Stimulated activated naive CD4-positive, alpha-beta T cell (primary cell): ENCODE results near the gene FBXO31.
"Not testable (repeated sequence)": the region's sequence is repeated elsewhere in the genome, so short reads cannot be mapped to it uniquely, and the experiment has no call there.

ENCODE experiments used
- DNase-seq, 6 experiments: peaks; one replicate each; lab custom pipeline; 2025; lab: John Stamatoyannopoulos, UW

The FBXO31 gene

GRCh38 chr16:87342978-87343752 lies 40.4 kb downstream of the FBXO31 start:
- DNase-seq = no peak

- DNase-seq = no peak
Observed at GRCh38 chr16:87342504-87342903, 41.1 kb downstream of the FBXO31 start.

- no peak for DNase-seq
Observed at GRCh38 chr16:87340198-87340597, 43.4 kb downstream of the FBXO31 start.

- not testable (repeated sequence) for DNase-seq
Observed at GRCh38 chr16:87339724-87340105, 43.9 kb downstream of the FBXO31 start.

- no peak for DNase-seq
Observed at GRCh38 chr16:87339086-87339723, 44.4 kb downstream of the FBXO31 start.

GRCh38 chr16:87338155-87338765 lies 45.3 kb downstream of the FBXO31 start:
- no peak for DNase-seq

- no peak for DNase-seq
Observed at GRCh38 chr16:87337262-87337771, 46.3 kb downstream of the FBXO31 start.

GRCh38 chr16:87336434-87337240 lies 46.9 kb downstream of the FBXO31 start:
- no peak for DNase-seq

- DNase-seq = no peak
Observed at GRCh38 chr16:87335625-87336433, 47.7 kb downstream of the FBXO31 start.

- no peak for DNase-seq
Observed at GRCh38 chr16:87334651-87335624, 48.6 kb downstream of the FBXO31 start.

GRCh38 chr16:87333581-87334331 lies 49.8 kb downstream of the FBXO31 start:
- DNase-seq = no peak

- no peak for DNase-seq
Observed at GRCh38 chr16:87333101-87333500, 50.5 kb downstream of the FBXO31 start.

GRCh38 chr16:87332150-87332549 lies 51.4 kb downstream of the FBXO31 start:
- DNase-seq = no peak

GRCh38 chr16:87331241-87331801 lies 52.3 kb downstream of the FBXO31 start:
- DNase-seq = no peak

GRCh38 chr16:87330646-87331045 lies 52.9 kb downstream of the FBXO31 start:
- DNase-seq = no peak

GRCh38 chr16:87330257-87330624 lies 53.3 kb downstream of the FBXO31 start:
- no peak for DNase-seq

GRCh38 chr16:87329436-87330256 lies 53.9 kb downstream of the FBXO31 start:
- no peak for DNase-seq

- DNase-seq = no peak
Observed at GRCh38 chr16:87328846-87329245, 54.7 kb downstream of the FBXO31 start.
